Natural killer cell (primary cell): ENCODE measurements around the gene CLIC1. TPM values are rescaled to one million over a fixed set of nuclear protein-coding genes. Genes with fewer than 3 reads are reported as not detected.

Source experiments
- ATAC-seq, 3 donors: fragments of 150-1000 bp in 2 of 3; fragments of 200-7000 bp in 1 of 3; cut with Tn5 transposase; 1 replicate in 1 of 3; 2 replicates in 2 of 3; pipeline ENCODE4 v1.10.0; 2021; ENCODE audit warnings: mild to moderate bottlenecking in 2 of 3, moderate library complexity in 2 of 3
- DNase-seq, 2 donors: peaks; one replicate each; pipeline versions ENCODE4 v3.0.0 to v3.0.0-alpha.2; 2013 to 2021; ENCODE audit warnings: mixed read lengths in 1 of 2
- H3K27ac ChIP-seq: one replicate; pipeline ENCODE4 v1.5.1; 2013; ENCODE audit warnings: mild to moderate bottlenecking, low read length
- H3K27me3 ChIP-seq: one replicate; pipeline ENCODE4 v1.6.1; 2013; ENCODE audit warnings: low read length; ENCODE audit not compliant: control insufficient read depth, insufficient read depth
- H3K36me3 ChIP-seq: one replicate; pipeline ENCODE4 v1.6.1; 2013; ENCODE audit warnings: low read length; ENCODE audit not compliant: control insufficient read depth, insufficient read depth
- H3K4me1 ChIP-seq: one replicate; pipeline ENCODE4 v1.6.1; 2013; ENCODE audit warnings: low read length; ENCODE audit not compliant: control insufficient read depth, insufficient read depth
- H3K4me3 ChIP-seq: one replicate; pipeline ENCODE4 v1.5.1; 2013; ENCODE audit warnings: low read length
- H3K9me3 ChIP-seq: one replicate; pipeline ENCODE4 v1.6.1; 2013; ENCODE audit warnings: low read length; ENCODE audit not compliant: control insufficient read depth, insufficient read depth
- H3K27ac Mint-ChIP-seq, 2 donors: one replicate each; pipeline ENCODE4 v1.8.0; 2022; ENCODE audit warnings: mild to moderate bottlenecking in 2 of 2, mixed read lengths in 2 of 2, moderate library complexity in 1 of 2
- H3K27me3 Mint-ChIP-seq, 2 donors: one replicate each; pipeline ENCODE4 v1.8.0; 2022; ENCODE audit warnings: low read depth in 2 of 2, mixed read lengths in 2 of 2
- H3K36me3 Mint-ChIP-seq: one replicate; pipeline ENCODE4 v1.8.0; 2022; ENCODE audit warnings: mixed read lengths
- H3K4me1 Mint-ChIP-seq, 2 donors: one replicate each; pipeline ENCODE4 v1.8.0; 2022; ENCODE audit warnings: mixed read lengths in 2 of 2
- H3K4me3 Mint-ChIP-seq: one replicate; pipeline ENCODE4 v1.8.0; 2022; ENCODE audit warnings: mild to moderate bottlenecking, moderate library complexity, mixed read lengths
- H3K9me3 Mint-ChIP-seq, 2 donors: one replicate each; pipeline ENCODE4 v1.8.0; 2022; ENCODE audit warnings: mixed read lengths in 2 of 2
- WGBS: methylation state at CpG from one replicate; pipeline ENCODE4 v1.1.7; 2013; ENCODE audit warnings: missing lambda C conversion rate; ENCODE audit not compliant: insufficient coverage; 5-methylcytosine and 5-hydroxymethylcytosine counted together
- intact Hi-C: fragments of 100-400 bp; cut with micrococcal nuclease; formaldehyde crosslinking; loops from one replicate; pipeline ENCODE4 v1.14.2; 2022
- total RNA-seq, 4 donors: library from RNA; stranded (reverse); fragments of 120-200 nt in 1 of 4; gene quantifications; one replicate each; pipeline versions ENCODE4 v1.2.3 to v1.2.4, GENCODE V29; 2013 to 2022
- TF ChIP-seq, protein P1 (sequence below): fragments of 200-600 bp; IDR thresholded peaks from one replicate; pipeline ENCODE4 v1.8.0; 2022; ENCODE audit warnings: antibody characterized with exemption

The CLIC1 gene
- total RNA-seq, 3 donors from 2014 or later (not counting 1 experiment from before 2014, with no cell fraction given) = 348 to 363 (median 355) TPM

DNA sequence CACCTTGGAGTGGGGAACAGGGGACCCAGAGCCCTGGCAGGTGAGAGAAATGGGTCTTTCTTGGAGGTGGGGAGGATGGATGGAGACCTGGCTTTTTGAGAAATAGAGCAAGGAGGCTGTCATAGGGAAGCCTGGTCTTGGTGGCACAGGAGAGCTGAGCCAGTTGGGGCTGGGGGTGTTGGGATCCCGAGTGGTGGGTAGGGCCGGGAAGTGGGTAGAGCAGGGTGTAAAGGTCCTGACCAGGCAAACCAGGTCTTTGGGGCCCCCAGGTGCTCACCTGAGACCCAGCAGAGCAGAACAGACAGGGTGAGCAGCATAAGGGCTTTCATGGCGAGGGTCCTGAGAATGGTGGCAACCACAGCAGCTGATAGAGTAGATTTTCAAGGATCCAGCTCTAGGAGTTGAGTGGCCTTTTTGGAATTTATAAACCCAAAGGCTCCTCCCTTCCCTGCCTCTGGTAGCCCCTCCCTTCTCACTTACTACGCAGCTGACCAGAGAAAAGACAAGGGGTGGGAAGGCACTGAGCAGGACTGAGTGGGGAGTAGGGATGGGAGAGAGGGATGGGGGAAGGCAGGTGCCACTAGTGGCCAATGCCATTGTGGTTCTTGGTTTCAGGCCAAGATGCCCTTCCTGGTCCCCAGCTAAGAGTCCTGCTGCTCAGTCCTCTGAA is 14.8 kb downstream of the CLIC1 start, which contains the start of gene LY6G6C:
Gene LY6G6C, minus strand, starts transcription at position 396 of the 670 bp plus-strand sequence. Its CDS starts 67 bp downstream, at position 329.
- no peaks in the 10 kb centered on the region for H3K9me3 Mint-ChIP-seq
- ATAC-seq (no peak), DNase-seq (no peak)
- TF ChIP-seq, protein P1, sequence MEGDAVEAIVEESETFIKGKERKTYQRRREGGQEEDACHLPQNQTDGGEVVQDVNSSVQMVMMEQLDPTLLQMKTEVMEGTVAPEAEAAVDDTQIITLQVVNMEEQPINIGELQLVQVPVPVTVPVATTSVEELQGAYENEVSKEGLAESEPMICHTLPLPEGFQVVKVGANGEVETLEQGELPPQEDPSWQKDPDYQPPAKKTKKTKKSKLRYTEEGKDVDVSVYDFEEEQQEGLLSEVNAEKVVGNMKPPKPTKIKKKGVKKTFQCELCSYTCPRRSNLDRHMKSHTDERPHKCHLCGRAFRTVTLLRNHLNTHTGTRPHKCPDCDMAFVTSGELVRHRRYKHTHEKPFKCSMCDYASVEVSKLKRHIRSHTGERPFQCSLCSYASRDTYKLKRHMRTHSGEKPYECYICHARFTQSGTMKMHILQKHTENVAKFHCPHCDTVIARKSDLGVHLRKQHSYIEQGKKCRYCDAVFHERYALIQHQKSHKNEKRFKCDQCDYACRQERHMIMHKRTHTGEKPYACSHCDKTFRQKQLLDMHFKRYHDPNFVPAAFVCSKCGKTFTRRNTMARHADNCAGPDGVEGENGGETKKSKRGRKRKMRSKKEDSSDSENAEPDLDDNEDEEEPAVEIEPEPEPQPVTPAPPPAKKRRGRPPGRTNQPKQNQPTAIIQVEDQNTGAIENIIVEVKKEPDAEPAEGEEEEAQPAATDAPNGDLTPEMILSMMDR = no peak
- Histone ChIP-seq H3K9me3 (no peaks in the 10 kb centered on the region), H3K4me1 (peaks cover 20% of the 10 kb centered on the region), H3K4me3 (no peak within 1 kb of the TSS), H3K27me3 (no peaks in the 10 kb centered on the region), H3K36me3 (peaks cover 7% of the 10 kb centered on the region), H3K27ac (no peak within 1 kb of the TSS)
- peaks cover 10% of the 10 kb centered on the region for H3K36me3 Mint-ChIP-seq
- WGBS = 90% methylated on average over 3 of the region's 4 CpGs
- peak within 1 kb of the TSS in 1 of 2 donors; percentile 46 for H3K27ac Mint-ChIP-seq
- peaks cover 0 to 4% of the 10 kb centered on the region in 2 donors for H3K27me3 Mint-ChIP-seq
- H3K4me3 Mint-ChIP-seq = no peak within 1 kb of the TSS
- H3K4me1 Mint-ChIP-seq = peaks cover 25% of the 10 kb centered on the region in 2 donors
- intact Hi-C loops = no loop called here

DNA sequence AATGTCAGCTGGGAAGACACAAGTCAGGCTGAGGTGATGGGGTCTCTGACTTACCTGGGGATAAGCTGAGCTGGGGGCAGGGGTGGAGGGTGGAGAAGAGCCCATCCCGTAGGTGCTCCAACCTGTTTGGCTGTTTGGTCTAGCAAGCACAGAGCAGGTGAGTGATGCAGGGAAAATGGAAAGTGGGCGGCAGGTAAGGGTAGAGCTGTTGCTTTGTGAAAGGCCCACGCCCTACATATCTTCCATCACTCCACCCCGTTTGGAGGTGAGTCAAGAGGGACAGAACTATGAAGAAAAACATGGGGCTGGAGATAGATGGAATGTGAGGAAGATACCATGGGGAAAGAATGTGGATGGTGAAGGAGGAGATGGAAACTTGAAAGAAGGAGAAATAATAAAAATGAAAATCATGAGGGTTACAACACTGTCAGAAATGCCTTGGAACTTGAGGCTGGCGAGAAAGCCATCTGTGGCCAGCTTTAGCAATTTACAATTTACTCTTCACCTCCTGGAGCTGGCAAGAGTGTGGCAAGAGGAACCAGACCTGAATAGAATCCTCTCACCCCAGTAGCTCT is 16.0 kb downstream of the CLIC1 start:
- H3K27me3 ChIP-seq = no peaks in the 10 kb centered on the region
- no peak for DNase-seq
- H3K36me3 ChIP-seq = no peaks in the 10 kb centered on the region
- ATAC-seq = no peak
- no peak overlapping the region for H3K4me3 ChIP-seq
- H3K27me3 Mint-ChIP-seq = peaks cover 0 to 4% of the 10 kb centered on the region in 2 donors
- H3K9me3 ChIP-seq = no peaks in the 10 kb centered on the region
- H3K4me3 Mint-ChIP-seq = no peak overlapping the region
- no peaks in the 10 kb centered on the region for H3K9me3 Mint-ChIP-seq
- no peaks in the 10 kb centered on the region for H3K36me3 Mint-ChIP-seq
- H3K4me1 ChIP-seq = peaks cover 15% of the 10 kb centered on the region
- WGBS = 94% methylated on average over 5 of the region's 5 CpGs
- intact Hi-C loops = no loop called here
- no peak overlapping the region for H3K27ac Mint-ChIP-seq
- no peak overlapping the region for H3K27ac ChIP-seq
- TF ChIP-seq, protein P1 = no peak
- peaks cover 13 to 15% of the 10 kb centered on the region in 2 donors for H3K4me1 Mint-ChIP-seq

DNA sequence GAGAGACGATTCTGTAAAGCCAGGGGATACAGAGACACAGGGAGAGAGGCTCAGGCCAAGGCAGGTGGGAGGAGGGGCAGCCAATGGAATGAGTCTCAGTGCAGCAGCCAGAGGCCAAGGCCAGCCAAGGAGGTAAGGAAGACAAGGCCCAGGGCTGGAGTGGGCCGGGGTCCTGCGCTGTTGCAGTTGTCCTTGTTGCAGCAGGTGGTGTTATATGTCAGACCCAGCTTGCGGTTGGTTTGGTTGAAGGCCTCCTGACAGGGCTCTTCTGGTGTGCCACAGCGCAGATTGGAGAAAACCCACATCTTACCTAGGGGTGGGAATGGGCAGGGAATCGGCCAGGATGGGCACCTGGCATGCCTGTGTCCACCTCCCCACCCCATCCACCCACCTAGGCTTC is 17.3 kb downstream of the CLIC1 start:
- TF ChIP-seq, protein P1 = no peak
- ATAC-seq = no peak
- DNase-seq = no peak

More for the DNA sequence above, 17.3 kb downstream of the CLIC1 start:
- Mint-ChIP-seq H3K27ac (no peak overlapping the region), H3K27me3 (peaks cover 0 to 5% of the 10 kb centered on the region in 2 donors), H3K36me3 (no peaks in the 10 kb centered on the region), H3K4me1 (peaks cover 8 to 16% of the 10 kb centered on the region in 2 donors), H3K4me3 (no peak overlapping the region), H3K9me3 (no peaks in the 10 kb centered on the region)
- Histone ChIP-seq H3K9me3 (no peaks in the 10 kb centered on the region), H3K4me1 (peaks cover 13% of the 10 kb centered on the region), H3K4me3 (no peak overlapping the region), H3K27me3 (no peaks in the 10 kb centered on the region), H3K36me3 (no peaks in the 10 kb centered on the region), H3K27ac (no peak overlapping the region)
- WGBS = 83% methylated on average over 5 of the region's 6 CpGs
- intact Hi-C loops = no loop called here
